LNCAP (cell line): Measurements from ENCODE around the gene REXO5.

Experiments
- TF ChIP-seq, protein P1 (sequence below): fragments of 450-650 bp; IDR thresholded peaks from 2 replicates; pipeline ENCODE4 v1.5.1; 2017; ENCODE audit warnings: mild to moderate bottlenecking

Gene REXO5

GRCh38 chr16:20871941-20872815 is 65.9 kb downstream of the REXO5 start:
- TF ChIP-seq, protein P1, sequence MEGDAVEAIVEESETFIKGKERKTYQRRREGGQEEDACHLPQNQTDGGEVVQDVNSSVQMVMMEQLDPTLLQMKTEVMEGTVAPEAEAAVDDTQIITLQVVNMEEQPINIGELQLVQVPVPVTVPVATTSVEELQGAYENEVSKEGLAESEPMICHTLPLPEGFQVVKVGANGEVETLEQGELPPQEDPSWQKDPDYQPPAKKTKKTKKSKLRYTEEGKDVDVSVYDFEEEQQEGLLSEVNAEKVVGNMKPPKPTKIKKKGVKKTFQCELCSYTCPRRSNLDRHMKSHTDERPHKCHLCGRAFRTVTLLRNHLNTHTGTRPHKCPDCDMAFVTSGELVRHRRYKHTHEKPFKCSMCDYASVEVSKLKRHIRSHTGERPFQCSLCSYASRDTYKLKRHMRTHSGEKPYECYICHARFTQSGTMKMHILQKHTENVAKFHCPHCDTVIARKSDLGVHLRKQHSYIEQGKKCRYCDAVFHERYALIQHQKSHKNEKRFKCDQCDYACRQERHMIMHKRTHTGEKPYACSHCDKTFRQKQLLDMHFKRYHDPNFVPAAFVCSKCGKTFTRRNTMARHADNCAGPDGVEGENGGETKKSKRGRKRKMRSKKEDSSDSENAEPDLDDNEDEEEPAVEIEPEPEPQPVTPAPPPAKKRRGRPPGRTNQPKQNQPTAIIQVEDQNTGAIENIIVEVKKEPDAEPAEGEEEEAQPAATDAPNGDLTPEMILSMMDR, result no peak

DNA sequence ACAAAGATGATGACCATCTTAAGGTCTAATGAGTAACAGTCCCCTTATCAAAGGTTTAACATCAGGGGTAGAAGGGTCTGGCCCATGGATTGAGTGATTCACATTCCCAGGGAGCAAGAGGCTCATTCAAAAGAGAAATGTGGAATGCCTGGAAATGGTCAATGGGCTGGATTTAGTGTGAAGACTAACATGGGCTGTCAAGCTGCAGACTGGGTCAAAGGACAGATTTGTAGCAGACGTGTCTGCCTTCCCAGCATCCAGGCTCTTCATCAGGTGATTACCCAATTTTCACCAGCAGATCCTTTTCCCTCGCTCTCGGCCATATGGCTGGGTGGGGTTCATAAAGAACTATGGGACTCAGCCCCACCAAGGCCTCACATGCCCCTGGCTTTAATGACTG is 67.0 kb downstream of the REXO5 start:
- TF ChIP-seq, protein P1, result no peak

GRCh38 chr16:20874088-20874581 is 67.8 kb downstream of the REXO5 start:
- TF ChIP-seq, protein P1, result no peak

DNA sequence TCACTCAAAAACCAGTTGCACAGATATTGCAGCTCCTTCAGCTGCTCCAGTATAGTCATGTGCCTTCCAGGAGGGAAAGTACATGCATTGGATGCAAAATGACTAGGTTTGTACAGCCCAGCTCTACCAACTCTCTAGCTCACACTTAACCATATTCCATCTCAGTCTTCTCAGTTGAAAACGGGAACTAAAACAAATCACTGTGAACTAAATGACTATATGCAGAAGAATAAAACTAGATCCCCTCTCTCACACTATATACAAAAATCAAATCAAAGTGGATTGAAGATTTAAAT is 69.0 kb downstream of the REXO5 start:
- TF ChIP-seq, protein P1, result no peak

- TF ChIP-seq, protein P1, result no peak
These were observed 72.4 kb downstream of the REXO5 start for GRCh38 chr16:20878682-20879147.

DNA sequence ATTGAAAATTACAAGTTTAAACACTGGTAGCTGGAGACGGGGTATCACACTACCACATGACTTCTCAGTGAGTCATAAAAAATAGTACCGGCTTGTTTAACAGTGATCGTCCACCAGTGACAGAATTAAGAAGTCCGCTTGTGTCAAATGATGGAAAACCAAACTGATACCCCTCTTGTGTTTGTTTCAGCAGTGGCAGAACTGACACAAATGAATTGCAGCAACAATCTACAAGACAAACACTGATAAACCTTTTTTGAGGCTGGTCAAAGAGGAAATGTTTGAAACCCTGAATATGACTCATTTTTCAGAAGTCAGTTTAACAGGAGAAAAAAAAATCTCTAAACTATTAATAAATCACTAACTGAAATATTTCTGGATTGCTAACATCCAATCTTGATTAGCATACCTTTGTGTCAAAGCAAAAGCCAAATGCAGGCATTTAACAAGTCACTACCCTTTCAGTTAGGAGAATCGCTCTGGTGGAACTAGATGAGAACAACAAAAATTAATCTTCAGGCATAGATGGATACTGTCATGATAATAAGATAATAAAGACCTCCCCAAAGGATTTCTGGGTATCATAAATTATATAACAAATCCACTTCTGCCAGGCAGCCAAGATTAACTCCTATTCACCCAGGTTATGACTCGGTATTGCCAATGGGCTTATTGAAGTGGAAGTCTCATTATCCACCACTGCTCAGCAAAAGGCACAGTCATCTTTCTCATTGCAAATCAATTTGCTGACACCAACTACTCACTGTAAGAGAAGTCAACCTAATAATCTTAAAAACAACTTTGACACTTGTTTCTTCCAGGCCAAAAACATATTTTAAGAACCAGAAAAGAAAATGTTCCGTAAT is 73.1 kb downstream of the REXO5 start:
- TF ChIP-seq, protein P1, result no peak

DNA sequence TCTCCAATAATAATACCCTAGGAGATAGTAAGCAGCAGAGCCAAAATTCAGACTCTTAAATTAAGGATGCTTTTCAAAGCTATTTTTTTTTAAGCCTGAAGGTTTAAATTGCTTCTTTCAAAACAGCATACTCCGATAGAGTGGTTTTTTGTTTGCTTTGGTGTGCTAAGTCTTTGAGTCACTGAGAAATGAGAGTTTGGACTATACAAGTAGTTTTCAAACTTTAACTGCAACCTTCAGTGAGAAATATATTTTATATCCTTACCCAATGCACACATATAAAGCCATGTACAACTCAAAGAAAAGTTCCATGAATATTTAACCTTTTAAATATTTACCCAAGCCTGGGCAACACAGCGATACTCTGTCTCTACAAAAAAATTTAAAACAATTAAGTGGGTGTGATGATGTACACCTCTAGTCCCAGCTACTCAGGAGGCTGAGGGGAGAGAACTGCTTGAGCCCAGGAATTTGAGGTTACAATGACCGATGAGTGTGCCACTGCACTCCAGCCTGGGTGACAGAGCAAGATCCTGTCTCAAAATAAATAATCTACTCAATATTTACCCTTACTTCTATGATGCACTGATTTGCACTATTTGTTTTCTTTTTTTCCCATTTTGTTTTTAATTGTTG is 74.7 kb downstream of the REXO5 start:
- TF ChIP-seq, protein P1, result no peak
